Stimulated activated naive CD4-positive, alpha-beta T cell (primary cell): ENCODE results near the gene HIC1.

Source experiments
- DNase-seq, 6 experiments: peaks; one replicate each; lab custom pipeline; 2025; lab: John Stamatoyannopoulos, UW

Gene HIC1

DNA sequence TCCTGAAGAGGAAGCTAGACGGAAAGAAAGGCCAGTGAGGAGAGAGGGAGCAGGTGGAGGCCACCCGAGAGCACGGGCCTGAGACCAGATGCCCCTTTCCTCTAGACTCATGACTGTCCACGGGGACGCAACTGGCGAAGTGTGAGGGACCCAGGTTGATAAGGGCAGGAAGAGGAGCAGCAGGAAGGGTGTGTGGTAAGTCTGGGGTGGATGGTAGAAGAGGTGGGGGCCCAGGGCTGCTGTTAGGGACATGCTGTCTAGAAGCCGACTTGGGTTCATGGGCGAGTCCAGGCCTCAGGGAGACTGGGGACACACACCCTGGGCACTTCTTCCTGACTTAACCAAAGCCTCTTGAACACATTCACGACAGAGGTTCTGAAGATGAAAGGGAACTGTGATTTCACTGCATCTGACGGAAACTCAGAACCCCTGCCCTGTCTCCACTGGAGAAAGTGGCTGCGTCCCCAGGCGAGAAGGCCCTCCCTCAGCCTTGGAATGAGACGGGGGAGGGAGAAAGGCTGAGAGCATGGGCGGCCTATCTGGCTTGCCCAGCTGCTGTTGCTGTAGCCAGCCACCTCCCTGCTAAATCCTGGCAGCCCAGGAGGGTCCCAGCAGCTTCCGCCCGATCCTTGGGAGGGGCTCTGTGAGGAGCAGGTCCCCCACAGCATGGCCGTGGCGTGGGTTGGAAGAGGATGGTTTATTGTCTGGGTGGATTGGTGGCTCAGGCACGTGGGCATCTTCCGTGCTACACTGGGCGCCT is 6.0 kb downstream of the HIC1 start:
- DNase-seq: no peak

DNA sequence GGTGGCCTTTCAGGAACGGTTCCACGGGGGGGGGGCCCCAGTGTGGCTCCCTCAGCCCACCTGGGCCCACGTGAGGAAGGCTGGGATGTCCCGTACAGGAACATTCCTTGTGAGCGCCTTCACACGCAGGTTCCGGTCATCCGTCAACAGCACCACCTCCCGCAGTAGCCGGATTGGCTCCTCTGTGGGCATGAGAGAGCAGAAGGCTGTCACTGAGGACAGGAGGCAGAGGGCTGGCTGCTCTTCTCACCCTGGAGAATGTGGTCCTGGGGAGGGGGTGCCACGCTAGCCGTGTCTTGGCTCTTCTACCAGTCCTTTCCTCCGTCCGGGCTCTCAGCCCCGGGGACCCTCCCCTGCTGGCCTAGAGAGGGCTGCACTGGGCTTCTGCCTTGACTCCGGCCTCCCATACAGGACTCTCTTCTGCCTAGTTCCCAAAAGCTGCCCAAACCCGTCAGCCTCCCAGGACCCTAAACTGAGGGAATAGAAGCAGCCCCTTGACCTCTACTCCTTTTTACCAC is 6.6 kb downstream of the HIC1 start:
- DNase-seq: no peak

DNA sequence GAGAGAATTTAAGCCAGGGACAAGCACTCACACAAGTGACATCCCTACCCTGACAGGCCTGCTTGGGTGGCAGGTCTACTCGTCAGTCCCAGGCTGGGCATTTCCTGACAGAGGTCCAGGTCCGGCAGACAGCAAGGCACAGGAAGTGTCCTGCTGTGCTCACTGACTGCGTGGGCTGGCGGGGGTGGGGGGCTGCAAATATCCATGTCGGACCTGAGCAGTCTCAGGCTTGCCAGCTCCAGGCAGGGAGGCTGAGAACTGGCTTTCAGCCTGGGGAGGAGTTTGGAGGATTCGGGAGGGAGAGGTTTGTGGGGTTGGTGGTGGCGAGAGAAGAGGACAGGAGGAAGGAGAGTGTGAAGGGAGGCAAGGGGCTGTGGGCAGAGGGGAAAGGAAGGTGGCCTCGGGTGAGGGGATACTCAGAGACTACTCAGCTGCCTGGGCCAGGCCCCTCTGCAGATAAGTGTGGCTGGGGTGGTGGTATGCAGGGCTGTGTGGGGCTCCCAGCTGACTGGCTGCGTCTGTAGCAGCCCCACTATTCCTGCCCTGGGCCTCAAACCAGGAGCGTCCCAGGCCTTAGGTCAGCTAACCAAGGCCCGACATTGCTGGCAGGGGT is 7.8 kb downstream of the HIC1 start:
- DNase-seq: no peak

DNA sequence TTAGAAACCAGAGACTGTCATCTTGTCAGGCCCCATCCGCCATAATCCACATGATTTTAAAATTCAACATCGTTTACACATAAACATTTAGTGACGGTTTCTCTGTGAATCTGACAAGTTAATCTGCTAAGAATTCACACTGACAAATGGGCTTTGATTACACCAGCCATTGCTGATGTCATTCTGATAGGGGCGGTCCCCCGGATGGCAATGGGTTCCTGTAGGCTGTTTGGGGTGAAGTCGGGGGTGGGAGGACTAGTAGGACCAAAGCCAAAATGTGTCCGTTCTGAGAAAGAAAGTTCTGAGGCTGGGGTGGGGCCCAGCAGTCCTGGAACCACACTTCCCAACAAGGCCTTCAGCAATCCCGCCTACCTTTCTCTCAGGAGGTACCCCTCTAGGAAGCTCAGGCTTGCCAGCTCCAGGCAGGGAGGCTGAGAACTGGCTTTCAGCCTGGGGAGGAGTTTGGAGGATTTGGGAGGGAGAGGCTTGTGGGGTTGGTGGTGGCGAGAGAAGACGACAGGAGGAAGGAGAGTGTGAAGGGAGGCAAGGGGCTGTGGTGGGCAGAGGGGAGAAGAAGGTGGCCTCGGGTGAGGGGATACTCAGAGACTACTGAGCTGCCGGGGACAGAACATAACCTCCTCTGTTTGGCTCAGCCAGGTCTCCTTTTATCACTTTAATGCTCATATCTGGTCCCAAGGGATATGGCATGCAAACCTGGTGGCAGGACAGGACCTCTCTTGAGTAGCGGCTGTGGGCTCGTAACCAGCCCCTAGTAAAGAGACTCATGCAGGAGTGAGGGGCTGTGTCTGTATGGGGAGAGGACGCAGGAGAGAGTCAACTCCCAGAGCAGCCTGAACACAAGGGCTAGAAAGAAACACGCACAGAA is 8.6 kb downstream of the HIC1 start:
- no peak for DNase-seq

DNA sequence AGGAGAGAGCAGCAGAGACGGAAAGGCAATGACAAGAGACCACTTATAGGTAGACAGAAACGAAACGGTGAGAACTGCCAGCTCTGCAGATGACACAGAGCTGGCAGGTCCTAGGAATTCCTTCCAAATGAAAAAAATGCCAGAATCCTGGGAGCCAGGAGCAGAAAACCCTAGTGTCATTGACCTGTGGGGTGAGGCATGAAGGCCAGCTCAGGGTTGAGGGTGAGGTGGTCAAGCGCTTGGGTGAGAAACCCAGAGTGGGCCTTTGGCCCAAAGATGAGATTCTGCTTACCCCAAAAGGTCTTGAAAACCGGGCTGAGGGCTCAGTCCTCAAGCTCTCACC is 9.2 kb downstream of the HIC1 start:
- DNase-seq: no peak

DNA sequence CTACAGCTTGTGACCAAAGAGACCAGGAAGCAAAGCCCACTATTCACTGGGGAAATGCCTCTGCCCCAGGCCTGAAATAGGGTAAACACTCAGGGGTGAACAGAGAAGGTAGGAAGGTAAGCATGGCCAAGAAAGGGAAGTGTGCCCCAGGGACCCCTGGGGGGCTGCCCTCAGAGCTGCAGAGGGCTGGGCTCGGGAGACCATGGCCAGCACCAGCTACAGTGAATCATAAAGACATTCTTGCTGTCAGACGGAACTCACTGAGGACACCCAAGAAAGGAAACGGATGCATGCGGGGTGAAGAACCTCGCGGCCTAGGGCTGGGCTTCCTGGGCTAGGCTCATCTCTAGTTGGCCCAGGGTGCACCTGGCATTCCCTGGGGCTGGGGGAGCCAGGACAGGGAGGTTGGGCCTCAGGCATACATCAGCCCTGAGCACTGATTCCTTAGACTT is 9.6 kb downstream of the HIC1 start:
- no peak for DNase-seq

DNA sequence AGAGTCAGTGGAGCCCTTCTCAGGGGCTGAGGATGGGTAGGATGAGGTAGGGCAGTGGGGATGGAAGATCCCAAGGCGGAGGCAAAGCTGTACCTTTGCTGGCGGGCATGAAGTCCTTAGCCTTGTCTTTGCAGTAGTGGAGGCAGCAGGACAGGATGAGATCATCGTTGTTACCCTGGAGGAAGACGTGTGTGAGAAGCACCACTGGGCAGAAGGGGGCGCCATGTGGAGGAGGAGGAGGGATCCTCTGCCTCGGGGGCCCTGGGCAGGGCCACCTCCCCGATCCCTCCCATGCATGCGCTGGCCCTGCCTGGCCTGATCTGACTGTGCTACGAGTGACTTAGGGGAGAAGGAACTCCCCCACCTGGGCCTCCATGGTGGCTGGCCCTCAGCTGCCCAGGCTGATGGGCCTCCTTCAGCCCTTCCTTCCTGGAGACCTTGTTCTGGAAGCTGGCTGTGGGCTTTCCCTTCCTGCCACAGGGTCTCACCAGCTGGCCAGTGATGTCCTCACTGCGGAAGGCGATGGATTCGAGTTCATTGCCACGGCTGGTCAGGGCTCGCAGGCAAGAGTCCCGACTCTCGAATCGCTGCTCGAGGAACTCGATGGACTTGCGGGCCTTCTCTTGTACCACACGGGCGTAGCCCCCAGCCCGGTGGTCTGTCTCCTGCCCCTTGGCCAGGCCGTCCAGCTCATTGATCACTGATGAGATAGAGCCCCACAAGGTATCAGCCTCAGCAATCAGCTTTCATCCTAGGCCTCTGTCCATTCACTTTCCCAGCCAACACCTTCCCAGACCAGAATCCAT is 10.3 kb downstream of the HIC1 start:
- DNase-seq: peak in 4 of 6 experiments; percentile 7 to 23 (median 14)

DNA sequence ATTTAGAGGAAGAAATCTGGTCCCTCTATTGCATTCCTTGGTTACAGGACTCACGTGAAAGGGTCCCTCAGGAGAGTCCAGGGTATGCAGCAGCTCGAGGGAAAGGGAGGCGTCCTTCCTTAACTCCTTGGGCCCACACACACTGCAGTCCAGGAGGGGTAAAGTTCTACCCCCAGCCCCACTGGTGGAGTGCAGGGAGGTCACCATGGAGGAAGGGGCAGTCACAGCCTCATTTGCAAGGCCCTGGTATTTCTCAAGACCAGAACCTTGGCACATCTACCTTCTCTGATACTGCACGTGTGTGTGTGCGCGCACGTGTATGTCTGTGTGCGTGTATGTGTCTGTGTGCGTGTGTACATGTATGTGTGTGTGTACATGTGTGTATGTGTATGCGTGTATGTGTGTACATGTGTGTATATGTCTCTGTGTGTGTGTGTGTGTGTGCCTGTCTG is 11.1 kb downstream of the HIC1 start:
- no peak for DNase-seq

DNA sequence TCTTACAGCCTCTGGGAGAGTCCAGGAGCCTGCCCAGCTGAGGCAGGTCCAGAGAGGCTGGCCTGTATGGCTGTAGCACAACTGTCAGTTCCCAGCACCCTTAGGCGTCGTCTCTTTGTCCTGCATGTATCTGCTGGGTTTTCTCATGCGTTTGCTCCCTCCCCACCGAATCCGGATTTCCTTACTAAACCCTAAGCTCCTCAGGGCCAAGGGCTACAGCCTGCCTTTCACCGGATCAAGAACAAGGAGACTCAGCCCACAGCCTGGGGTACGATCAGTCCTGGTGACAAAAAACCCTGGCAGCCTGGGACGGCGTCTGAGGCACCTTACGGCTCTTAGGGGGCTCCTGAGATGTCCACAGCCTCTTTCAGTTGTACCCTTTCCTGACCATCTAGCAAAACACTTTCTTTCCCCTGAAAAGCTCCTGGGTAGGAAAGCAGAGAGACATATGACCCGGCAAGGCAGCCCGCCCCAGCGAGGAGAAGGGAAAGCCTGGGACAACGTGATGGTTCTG is 12.2 kb downstream of the HIC1 start:
- DNase-seq: no peak

DNA sequence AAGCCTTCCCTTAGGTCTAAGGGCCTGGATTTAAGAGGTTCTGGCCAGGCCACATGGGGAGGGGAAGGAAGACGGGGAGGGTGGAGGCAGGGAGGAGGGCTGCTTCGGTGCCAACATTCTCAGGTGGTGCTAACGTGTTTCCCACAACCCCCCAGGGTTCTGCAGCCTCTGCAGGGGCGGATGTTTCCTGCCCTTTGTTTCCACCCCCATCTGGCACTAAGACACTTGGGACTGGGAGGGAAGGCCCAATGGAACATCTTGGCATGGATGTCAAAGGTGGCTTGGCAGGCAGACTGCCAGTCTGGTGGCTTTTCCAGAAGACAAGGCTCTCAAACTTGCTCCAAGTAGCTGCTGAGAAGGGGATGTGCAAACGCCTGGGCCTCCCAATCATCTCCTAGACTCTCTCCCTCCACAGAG is 12.7 kb downstream of the HIC1 start:
- no peak for DNase-seq

DNA sequence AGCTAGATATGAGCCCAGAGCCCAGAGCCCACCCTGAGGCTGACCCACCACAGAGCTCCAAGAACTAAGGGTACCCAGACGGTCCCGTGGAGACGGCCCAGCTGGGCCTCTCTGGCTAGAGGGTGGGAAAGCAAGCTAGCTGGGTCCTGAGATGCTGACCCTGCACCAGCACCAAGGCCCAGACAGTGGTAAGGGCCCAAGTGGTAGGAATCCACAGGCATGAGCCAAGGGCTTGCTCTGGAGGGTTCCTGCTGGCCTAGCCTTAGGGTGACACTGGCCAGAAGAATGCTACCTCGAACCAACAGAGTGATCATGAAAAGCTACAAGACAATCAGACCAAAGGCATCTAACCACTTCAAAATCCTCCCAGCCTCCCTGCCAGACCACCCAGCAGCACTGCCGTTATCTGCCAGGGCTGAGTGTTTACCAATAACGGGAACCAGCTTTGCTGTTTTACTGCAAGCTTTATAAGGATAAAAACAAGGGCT is 13.2 kb downstream of the HIC1 start:
- DNase-seq: no peak

DNA sequence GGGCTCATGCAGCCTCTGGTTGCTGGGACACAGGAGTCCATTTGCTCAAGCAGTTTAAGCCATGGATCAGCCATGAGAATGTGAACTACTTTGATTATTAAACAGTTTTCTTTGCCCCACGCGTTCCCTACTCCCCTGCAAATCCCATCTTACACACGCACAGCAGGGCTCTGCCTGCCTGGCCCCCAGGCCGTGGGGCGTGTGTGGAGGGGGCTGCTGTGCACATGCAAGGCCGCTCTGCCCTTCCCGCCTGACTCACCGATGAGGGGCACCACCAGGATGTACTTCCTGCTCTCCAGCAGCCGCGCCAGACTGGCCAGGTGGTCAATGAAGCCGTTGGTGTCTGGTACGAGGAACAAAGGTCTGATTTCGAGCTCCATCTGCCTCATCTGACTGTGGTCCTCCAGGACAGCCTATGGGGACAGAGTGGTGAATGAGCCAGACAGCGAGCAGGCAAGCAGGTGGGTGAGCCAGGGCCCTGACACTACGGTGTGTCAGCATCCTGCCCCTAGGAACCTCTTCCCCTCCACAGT is 13.7 kb downstream of the HIC1 start:
- no peak for DNase-seq

DNA sequence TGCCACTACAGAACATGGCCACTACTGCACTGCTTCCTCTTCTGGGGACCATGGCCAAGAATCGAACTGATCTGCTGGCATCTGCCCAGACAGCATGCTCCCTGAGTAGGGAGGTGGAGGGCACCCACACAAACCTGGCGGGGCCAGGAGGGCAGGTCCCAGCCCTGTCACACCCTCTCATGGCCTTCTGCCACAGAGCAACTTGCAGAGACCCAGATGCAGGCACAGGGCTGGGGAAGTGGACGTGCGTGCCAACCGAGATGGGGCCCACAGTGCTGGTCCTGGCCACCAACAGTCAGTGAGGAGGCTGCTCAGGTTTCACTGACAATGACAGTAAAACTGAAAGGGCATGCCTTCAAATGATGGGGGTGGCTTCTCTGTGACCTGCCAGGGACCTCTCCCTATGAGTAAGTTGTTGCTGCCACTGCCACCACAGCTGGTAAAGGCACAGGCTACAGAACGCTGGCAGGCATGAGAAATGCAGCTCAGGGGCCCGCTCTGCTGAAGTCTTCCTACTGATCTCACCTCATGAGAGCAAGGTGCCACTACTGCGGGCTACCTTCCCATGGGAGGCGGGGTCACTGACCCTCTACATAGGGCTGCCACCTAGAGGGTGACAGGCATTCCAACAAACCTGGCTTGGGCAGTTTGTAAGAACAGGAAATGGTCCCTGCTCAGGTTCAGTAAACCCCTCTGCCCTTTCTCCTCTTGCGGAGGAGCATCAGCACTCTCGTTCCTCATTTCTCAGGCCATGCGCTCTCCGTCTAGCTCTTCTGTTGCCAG is 15.5 kb downstream of the HIC1 start:
- DNase-seq: no peak

DNA sequence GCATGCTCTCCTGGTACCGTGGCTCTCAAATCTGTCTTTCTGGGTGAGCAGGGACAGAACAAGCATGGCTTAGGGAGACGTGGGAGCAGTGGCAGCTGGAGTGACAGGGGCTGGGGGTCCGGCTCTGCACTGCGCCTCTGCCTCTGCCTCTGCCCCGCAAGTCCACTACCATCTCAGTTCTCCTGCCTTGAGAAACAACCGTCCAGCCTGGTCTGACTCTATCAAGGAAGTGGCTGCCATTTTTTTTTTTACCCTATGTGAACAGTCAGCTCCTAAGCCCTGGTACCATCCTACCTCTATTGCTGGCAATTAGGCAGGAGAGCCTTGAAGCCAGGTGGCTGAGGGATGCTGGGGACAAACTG is 16.1 kb downstream of the HIC1 start:
- DNase-seq: no peak

DNA sequence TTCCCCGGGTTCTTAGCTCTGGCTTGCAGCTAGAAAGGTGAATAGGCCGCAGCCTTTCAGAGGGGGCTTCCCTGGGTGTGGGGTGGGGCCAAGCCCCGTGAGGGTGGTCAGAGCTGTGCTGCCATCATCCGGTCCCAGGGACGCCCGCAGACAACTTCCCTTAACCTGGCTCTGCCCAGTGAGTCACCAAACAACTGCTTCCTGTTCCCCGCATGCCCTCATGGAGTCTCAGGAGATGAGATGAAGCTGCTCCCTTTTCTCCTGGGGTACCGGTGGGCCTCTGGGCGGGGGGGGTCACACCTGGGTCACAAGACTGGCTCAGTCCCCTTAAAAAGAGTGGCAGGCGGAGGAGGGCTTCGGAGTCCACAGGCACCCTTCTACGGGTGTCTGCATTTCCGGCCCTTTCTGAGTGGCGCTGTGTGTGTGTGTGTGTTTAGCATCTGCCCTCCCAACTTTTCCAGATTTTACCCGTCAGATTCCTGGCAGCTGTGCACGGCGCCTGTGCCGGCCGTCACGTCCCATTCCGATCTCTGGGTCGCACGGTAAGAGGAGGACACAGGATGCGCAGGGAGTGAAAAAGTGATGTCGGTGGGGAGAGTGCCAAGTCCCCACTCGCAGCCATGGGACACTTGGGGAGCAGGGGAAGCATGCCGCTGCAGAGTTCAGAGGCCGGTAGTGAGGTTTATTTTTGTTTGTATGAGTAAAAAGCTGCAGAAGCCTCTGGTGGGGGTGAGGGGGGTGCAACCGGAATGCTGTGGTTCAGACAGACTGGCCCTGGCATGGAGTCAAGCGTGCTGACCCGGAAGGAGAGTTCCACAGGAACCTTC is 16.8 kb downstream of the HIC1 start:
- no peak for DNase-seq

DNA sequence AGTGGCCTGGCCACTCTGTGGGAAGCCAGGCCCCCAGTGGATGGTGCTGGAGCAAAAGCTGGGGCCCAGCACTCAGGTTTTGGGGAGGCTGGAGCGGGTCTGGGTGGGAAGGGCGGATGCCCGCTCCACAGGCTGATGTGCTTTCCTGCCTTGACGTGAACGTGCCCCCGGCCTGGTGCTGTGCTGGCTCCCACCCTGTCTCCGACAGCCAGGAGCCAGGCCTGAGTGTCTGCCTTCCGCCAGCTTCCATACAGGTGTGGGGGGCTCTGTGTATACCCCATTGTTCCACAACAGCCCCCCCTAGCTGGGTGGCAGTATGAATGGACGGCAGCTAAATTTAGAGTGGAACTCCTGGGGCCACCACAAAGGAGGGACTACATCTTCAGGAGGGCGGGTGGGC is 20.0 kb downstream of the HIC1 start:
- DNase-seq: no peak

DNA sequence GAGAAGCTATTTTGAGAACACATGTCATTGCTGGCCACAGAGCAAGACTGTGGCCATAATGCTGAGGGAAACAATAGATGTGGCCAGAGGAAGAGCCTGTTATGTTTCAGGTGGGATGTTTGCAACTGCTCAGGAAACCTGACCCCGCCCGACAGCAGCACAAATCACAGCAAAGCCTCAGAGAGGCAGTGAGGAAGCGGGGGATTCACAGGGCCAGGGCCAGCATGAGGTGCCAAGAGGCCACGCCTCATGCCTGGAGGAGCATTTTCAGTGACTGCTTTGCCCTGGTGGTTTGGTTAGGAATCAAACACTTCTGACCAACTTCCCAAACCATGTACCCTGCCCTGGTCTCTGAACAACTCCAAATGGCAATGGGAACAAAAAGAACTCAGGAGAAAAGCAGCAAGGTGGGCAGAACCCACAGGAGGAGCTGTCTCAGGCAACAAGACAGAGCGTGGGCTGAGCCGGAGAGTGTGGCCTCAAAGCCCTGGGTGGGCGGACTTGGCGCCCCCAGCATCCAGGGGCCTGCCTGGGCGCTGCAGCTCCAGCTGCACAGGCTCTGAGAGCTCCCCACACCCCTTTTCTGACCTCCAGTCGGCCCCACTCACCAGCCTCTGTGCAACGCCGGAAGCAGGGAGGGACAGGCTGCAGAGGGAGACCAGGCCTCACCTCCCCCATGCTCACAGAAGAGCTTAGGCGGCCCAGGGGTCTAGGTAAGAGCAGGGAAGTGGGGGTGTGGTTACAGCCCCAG is 20.6 kb downstream of the HIC1 start:
- DNase-seq: no peak

DNA sequence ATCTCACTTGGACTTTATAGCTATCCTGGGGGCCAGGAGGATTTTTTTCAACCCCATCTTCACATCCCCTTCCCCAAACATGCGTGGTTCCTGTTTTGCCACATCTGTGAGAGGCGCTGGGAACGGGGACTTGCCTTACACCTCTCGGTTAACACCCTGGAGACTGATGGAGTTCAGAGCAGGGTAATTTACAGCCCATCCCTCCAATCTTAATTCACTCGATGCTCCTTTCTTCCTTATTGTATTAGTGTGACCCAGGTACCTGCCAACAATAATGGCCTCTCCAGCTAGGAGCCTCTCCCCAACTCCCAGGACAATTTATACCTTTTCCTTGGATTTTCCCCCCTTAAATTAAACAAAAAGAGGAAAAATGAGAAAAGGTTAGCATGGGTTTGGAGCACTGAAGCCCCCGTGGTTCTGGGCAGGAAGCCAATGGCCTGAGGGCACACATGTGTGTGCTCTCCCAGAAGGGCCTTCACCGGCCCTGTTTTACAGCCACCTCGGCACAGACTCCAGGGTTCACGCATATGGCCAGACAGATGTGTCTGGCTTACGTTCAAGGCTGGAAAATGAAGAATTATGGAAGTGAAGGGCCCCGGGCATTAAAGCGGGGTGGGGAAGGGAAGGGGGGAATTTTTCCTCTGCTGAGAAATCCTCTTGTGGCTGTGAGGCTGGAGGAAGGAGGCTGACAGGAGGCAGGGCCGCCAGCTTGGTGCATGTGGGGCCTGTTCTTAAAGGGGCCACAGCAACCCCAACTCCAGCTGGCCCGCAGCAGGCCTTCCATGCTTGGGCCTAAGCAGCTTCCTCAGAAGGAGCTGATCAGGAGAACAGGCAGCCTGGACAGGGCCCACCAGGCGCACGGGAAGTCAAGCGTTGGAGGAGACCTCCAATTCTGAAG is 21.4 kb downstream of the HIC1 start:
- DNase-seq: no peak
